Lung (tissue), 12 donors: ENCODE results near the gene POLR1E. TPM values are rescaled to one million over a fixed set of nuclear protein-coding genes. Genes with fewer than 3 reads are reported as not detected.
A peak's percentile ranks its signal among the peaks of the same experiment; 100 is the strongest.

ENCODE experiments used
- ATAC-seq: fragments of 200-7000 bp; cut with Tn5 transposase; one replicate; pipeline ENCODE4 v1.9.1; 2020; ENCODE audit warnings: moderate number of reproducible peaks; ENCODE audit not compliant: insufficient read depth, low FRiP score
- DNase-seq, 3 donors: peaks; one replicate each; pipeline ENCODE4 v3.0.0-alpha.2; 2013 to 2017
- H3K27ac ChIP-seq, 2 donors: one replicate each; pipeline ENCODE4 v1.5.1; 2013; ENCODE audit warnings: mild to moderate bottlenecking in 2 of 2, moderate library complexity in 2 of 2, control low read depth in 1 of 2, inconsistent platforms in 1 of 2, low read depth in 1 of 2, low read length in 1 of 2
- H3K27me3 ChIP-seq, 3 donors: one replicate each; pipeline ENCODE4 v1.5.1; 2013; ENCODE audit warnings: low read length in 2 of 3; ENCODE audit not compliant: control insufficient read depth in 3 of 3, insufficient read depth in 3 of 3
- H3K36me3 ChIP-seq, 4 donors: one replicate each; pipeline ENCODE4 v1.5.1; 2013; ENCODE audit warnings: low read length in 4 of 4, mild to moderate bottlenecking in 1 of 4, moderate library complexity in 1 of 4; ENCODE audit not compliant: control insufficient read depth in 4 of 4, insufficient read depth in 4 of 4
- H3K4me1 ChIP-seq, 5 donors: one replicate each; pipeline ENCODE4 v1.5.1; 2013; ENCODE audit warnings: low read length in 5 of 5, mild to moderate bottlenecking in 2 of 5, moderate library complexity in 1 of 5; ENCODE audit not compliant: control insufficient read depth in 5 of 5, insufficient read depth in 5 of 5
- H3K4me3 ChIP-seq: one replicate; pipeline ENCODE4 v1.5.1; 2013; ENCODE audit warnings: mild to moderate bottlenecking, control low read depth, moderate library complexity
- H3K9ac ChIP-seq, 2 donors: one replicate each; pipeline ENCODE4 v1.5.1; 2013; ENCODE audit warnings: low read length in 2 of 2, control low read depth in 1 of 2; ENCODE audit not compliant: insufficient read depth in 1 of 2
- H3K9me3 ChIP-seq, 4 donors: one replicate each; pipeline ENCODE4 v1.5.1; 2013; ENCODE audit warnings: low read length in 3 of 4, mild to moderate bottlenecking in 1 of 4, moderate library complexity in 1 of 4; ENCODE audit not compliant: control insufficient read depth in 4 of 4, insufficient read depth in 3 of 4
- WGBS, 2 donors: extraction: QIAGEN DNeasy Blood & Tissue Kit; methylation state at CpG; one replicate each; pipeline ENCODE4 v1.1.7; 2013; 5-methylcytosine and 5-hydroxymethylcytosine counted together
- polyA plus RNA-seq, 2 donors: library from polyadenylated mRNA; stranded (reverse); fragments of 200-250 nt; gene quantifications; one replicate each; pipeline ENCODE4 v1.2.1, GENCODE V29; 2013
- total RNA-seq, 2 donors: library from RNA; depleted of rRNA in 1 of 2; stranded (reverse); fragments of >200 nt in 1 of 2; gene quantifications; one replicate each; pipeline ENCODE4 v1.2.1, GENCODE V29; 2014 to 2021
- TF ChIP-seq, protein P1 (sequence below): IDR thresholded peaks from 2 replicates; pipeline ENCODE4 v1.5.1; 2012; ENCODE audit warnings: mild to moderate bottlenecking; ENCODE audit errors: control extremely low read depth, extremely low read depth
- donor health status: control.
- donor health status: control.
- donor health status: Bipolar disorder and iron deficiency.
- donor health status: healthy.
- donor health status: DM: yes; HTN: yes; CAD: no.

POLR1E gene
- total and polyA plus RNA-seq, 4 donors: 14.1 to 19.9 (median 18.1) TPM

DNA sequence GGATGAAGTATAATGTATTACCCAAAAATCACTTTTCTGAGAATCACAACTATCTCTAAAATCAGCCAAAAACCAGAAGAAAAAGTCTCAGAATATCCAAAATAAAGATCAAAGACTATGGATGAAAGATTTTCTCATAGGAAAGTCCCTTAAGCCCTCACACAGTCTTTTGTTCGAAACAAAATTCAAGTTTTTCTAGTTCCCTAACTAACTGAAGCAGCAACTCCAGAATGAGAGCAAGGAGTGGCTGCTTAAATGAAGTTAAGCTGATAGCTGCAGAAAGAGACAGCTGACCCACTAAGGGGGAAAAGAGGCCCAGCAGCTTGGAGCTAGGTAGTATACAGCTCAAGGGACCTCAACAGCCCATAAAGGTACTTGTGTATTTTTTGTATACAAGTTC, 28.9 kb upstream of the POLR1E start:
- peak in 2 of 3 donors; percentile 22 to 53 for DNase-seq
- Histone ChIP-seq H3K36me3 (peaks cover 0 to 10% (median 1%) of the 10 kb centered on the region in 4 donors), H3K9ac (peak overlapping the region in 1 of 2 donors; percentile 4), H3K9me3 (no peaks in the 10 kb centered on the region), H3K27ac (no peak overlapping the region), H3K4me1 (peaks cover 0 to 9% (median 4%) of the 10 kb centered on the region in 5 donors), H3K27me3 (no peaks in the 10 kb centered on the region), H3K4me3 (no peak overlapping the region)
- no peak for ATAC-seq
- TF ChIP-seq, protein P1, sequence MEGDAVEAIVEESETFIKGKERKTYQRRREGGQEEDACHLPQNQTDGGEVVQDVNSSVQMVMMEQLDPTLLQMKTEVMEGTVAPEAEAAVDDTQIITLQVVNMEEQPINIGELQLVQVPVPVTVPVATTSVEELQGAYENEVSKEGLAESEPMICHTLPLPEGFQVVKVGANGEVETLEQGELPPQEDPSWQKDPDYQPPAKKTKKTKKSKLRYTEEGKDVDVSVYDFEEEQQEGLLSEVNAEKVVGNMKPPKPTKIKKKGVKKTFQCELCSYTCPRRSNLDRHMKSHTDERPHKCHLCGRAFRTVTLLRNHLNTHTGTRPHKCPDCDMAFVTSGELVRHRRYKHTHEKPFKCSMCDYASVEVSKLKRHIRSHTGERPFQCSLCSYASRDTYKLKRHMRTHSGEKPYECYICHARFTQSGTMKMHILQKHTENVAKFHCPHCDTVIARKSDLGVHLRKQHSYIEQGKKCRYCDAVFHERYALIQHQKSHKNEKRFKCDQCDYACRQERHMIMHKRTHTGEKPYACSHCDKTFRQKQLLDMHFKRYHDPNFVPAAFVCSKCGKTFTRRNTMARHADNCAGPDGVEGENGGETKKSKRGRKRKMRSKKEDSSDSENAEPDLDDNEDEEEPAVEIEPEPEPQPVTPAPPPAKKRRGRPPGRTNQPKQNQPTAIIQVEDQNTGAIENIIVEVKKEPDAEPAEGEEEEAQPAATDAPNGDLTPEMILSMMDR: no peak
- WGBS, 2 donors: 73 to 83% methylated on average over 1 of the region's 1 CpG

DNA sequence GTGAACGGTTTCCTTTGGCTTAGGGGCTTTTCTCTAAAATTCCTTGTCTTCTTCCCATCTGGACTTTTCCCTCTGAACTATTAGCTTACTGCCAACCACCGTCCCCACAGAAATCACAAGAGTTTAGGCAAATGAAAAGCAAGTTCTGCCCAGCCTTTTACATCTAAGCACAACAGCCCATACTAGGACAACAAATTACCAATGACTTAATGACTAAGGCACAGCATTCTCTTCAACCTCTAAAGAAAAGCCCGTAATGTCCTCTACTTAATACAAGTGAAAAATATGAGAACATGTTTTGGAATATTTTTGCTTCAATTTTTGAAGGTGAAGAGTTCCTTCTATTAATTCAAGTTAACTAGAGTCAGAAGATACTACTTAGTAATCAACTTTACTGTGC, 21.7 kb upstream of the POLR1E start:
- H3K9me3 ChIP-seq: no peaks in the 10 kb centered on the region
- peaks cover 0 to 3% (median 0%) of the 10 kb centered on the region in 4 donors for H3K36me3 ChIP-seq
- peak overlapping the region; percentile 96 to 99 for H3K9ac ChIP-seq
- H3K27me3 ChIP-seq: no peaks in the 10 kb centered on the region
- peaks cover 0 to 18% (median 8%) of the 10 kb centered on the region in 5 donors for H3K4me1 ChIP-seq
- WGBS, 2 donors: 42 to 73% methylated on average over 3 of the region's 3 CpGs
- ATAC-seq (no peak), DNase-seq (peak in 2 of 3 donors; percentile 11 to 21)
- no peak overlapping the region for H3K27ac ChIP-seq
- TF ChIP-seq, protein P1: no peak
- H3K4me3 ChIP-seq: no peak overlapping the region

DNA sequence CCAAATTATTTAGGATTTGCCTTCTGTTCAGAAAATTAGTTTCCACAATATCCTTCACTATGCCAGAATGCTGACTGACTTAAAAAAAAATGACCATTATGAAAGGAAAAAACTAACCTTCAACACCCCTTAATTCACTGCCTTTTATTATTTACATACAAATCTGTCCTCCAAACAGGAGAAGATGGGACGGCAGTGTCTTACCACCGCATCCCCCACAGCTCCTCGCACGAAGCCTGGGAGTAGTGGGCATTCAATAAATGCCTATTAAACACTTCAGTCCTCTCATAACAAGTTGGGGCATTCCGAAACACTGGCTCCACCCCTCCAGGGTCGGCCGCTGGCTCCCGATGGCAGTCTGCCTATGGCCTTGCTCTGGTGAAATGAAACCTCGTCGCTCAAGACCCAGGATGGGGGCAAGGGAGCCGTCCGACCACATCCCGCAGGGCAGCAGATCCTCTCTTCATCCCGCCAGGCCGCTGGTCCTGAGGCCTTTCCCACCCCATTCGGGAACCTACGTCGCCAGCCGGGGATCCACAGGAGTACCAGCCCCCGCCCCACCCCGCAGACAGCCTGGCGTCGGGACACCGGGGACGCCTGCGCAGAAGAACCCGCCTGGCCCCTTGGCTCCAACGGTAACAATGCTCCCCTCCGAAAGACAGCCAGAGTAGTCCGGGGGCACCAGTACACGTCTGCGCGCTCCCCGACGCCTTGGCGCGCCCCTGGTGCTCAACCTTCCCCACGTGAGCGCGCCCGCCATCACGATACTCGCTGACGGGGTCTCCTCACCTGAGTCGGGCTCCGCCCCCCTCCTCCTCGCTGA, 21.1 kb upstream of the POLR1E start:
- H3K4me3 ChIP-seq: peak overlapping the region; percentile 87
- 0% methylated on average over 33 to 47 of the region's 47 CpGs for WGBS, 2 donors
- TF ChIP-seq, protein P1: no peak
- H3K36me3 ChIP-seq: peaks cover 0 to 3% (median 0%) of the 10 kb centered on the region in 4 donors
- no peaks in the 10 kb centered on the region for H3K9me3 ChIP-seq
- no peaks in the 10 kb centered on the region for H3K27me3 ChIP-seq
- H3K4me1 ChIP-seq: peaks cover 0 to 18% (median 8%) of the 10 kb centered on the region in 5 donors
- ATAC-seq: peak; percentile 14
- peak; percentile 82 to 87 (median 86) for DNase-seq
- H3K27ac ChIP-seq: peak overlapping the region; percentile 95 to 99
- peak overlapping the region; percentile 96 to 99 for H3K9ac ChIP-seq
